Naive B cell (primary cell): Measurements from ENCODE around the gene PHACTR3. TPM values are rescaled to one million over a fixed set of nuclear protein-coding genes. Genes with fewer than 3 reads are reported as not detected.

Source experiments
- ATAC-seq, 2 donors: fragments of 150-1000 bp; cut with Tn5 transposase; 2 replicates each; pipeline ENCODE4 v1.10.0; 2021; ENCODE audit warnings: low read depth in 2 of 2, mild to moderate bottlenecking in 2 of 2, moderate library complexity in 2 of 2
- DNase-seq: peaks from one replicate; pipeline ENCODE4 v3.0.0; 2022
- H3K27ac Mint-ChIP-seq, 6 donors: one replicate each; pipeline ENCODE4 v1.8.0; 2020 to 2022; ENCODE audit warnings: mild to moderate bottlenecking in 6 of 6, mixed read lengths in 6 of 6, moderate library complexity in 5 of 6, inconsistent platforms in 2 of 6
- H3K27me3 Mint-ChIP-seq, 3 donors: one replicate each; pipeline ENCODE4 v1.8.0; 2021 to 2022; ENCODE audit warnings: mixed read lengths in 3 of 3, mild to moderate bottlenecking in 1 of 3
- H3K36me3 Mint-ChIP-seq, 2 donors: one replicate each; pipeline ENCODE4 v1.8.0; 2020 to 2022; ENCODE audit warnings: mixed read lengths in 2 of 2, inconsistent platforms in 1 of 2, mild to moderate bottlenecking in 1 of 2
- H3K4me1 Mint-ChIP-seq, 3 donors: one replicate each; pipeline ENCODE4 v1.8.0; 2020 to 2022; ENCODE audit warnings: mixed read lengths in 3 of 3, inconsistent platforms in 1 of 3, mild to moderate bottlenecking in 1 of 3, moderate library complexity in 1 of 3
- H3K4me3 Mint-ChIP-seq, 8 donors: one replicate each; pipeline ENCODE4 v1.8.0; 2020 to 2022; ENCODE audit warnings: mild to moderate bottlenecking in 8 of 8, mixed read lengths in 8 of 8, moderate library complexity in 8 of 8, inconsistent platforms in 2 of 8
- H3K9me3 Mint-ChIP-seq, 7 donors: one replicate each; pipeline ENCODE4 v1.8.0; 2020 to 2022; ENCODE audit warnings: mixed read lengths in 7 of 7, mild to moderate bottlenecking in 5 of 7, inconsistent platforms in 2 of 7, moderate library complexity in 1 of 7
- polyA plus RNA-seq, 6 donors: library from polyadenylated mRNA; unstranded; fragments of 300-500 nt; fragmentation: Illumina TruSeq; gene quantifications; one replicate each; pipeline ENCODE4 v1.2.3, GENCODE V29; 2021; ENCODE audit warnings: low read depth in 6 of 6

The PHACTR3 gene
- polyA plus RNA-seq, 6 donors from 2014 or later, result not detected

DNA sequence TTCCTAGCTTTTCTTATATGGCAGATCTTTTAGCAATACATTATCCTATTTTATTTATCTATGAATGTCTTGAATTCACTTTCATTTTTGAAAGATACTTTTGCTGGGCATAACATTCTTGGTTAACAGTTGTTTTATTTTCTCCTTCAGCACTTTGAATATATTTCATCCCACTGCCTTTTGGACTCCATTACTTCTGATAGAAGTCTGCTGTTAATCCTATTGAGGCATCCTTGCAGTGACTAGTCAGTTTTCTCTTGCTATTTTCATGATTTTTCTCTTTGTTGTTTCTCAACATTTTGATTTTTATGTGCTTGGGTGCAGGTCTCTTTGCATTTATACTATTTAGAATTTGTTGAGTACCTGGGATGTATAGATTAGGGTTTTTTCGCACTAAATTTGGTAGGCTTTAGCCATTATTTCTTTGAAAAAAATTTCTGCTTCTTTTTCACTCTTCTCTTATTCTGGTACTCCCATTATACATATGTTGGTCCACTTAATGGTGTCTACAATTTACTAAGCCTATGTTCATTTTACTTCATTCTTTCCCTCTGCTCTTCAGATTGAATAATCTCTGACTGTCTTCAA lies 53.2 kb downstream of the PHACTR3 start:
- Mint-ChIP-seq H3K4me3 (no peak overlapping the region), H3K36me3 (peaks cover 6 to 14% of the 10 kb centered on the region in 2 donors), H3K27me3 (peaks cover 8 to 17% (median 12%) of the 10 kb centered on the region in 3 donors), H3K27ac (no peak overlapping the region), H3K4me1 (no peaks in the 10 kb centered on the region), H3K9me3 (peaks cover 25 to 52% (median 30%) of the 10 kb centered on the region in 7 donors)
- ATAC-seq (no peak), DNase-seq (no peak)

DNA sequence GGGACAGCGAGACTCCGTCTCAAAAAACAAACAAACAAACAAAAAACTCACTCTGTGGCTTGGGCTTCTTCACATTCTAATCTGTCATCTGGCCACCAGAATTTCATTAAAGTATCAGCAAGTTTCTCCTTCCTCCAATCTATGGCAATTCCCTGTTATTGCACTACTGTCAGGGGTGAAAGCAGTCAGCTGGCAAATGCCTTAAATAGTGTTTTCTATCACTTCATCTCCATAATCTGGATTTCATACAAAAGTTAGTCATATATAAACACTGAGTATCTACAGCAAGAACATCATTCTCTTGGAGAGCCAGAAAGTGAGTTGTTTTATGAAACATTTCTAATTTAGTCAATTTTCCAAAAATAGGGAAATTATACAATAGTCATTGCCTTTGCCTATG lies 56.1 kb downstream of the PHACTR3 start:
- no peak for DNase-seq
- H3K27me3 Mint-ChIP-seq, result peaks cover 12 to 25% (median 24%) of the 10 kb centered on the region in 3 donors
- no peak overlapping the region for H3K4me3 Mint-ChIP-seq
- no peak overlapping the region for H3K27ac Mint-ChIP-seq
- peaks cover 25 to 44% (median 30%) of the 10 kb centered on the region in 7 donors for H3K9me3 Mint-ChIP-seq
- peaks cover 6 to 14% of the 10 kb centered on the region in 2 donors for H3K36me3 Mint-ChIP-seq
- H3K4me1 Mint-ChIP-seq, result no peaks in the 10 kb centered on the region
- ATAC-seq, result no peak

- peaks cover 6 to 14% of the 10 kb centered on the region in 2 donors for H3K36me3 Mint-ChIP-seq
- no peak for ATAC-seq
- H3K27ac Mint-ChIP-seq, result no peak overlapping the region
These were observed 56.8 kb downstream of the PHACTR3 start for GRCh38 chr20:59661153-59661552.

GRCh38 chr20:59661621-59662020 lies 57.3 kb downstream of the PHACTR3 start:
- peaks cover 20 to 36% (median 24%) of the 10 kb centered on the region in 7 donors for H3K9me3 Mint-ChIP-seq
- peaks cover 12 to 34% (median 25%) of the 10 kb centered on the region in 3 donors for H3K27me3 Mint-ChIP-seq
- H3K4me3 Mint-ChIP-seq, result no peak overlapping the region
- DNase-seq (no peak), ATAC-seq (no peak)
- H3K27ac Mint-ChIP-seq, result no peak overlapping the region
- H3K4me1 Mint-ChIP-seq, result no peaks in the 10 kb centered on the region
- peaks cover 6 to 14% of the 10 kb centered on the region in 2 donors for H3K36me3 Mint-ChIP-seq

More at GRCh38 chr20:59661153-59661552, 56.8 kb downstream of the PHACTR3 start:
- DNase-seq, result no peak
- no peaks in the 10 kb centered on the region for H3K4me1 Mint-ChIP-seq
- H3K4me3 Mint-ChIP-seq, result peak overlapping the region in 1 of 8 donors; percentile 22
- peaks cover 12 to 29% (median 25%) of the 10 kb centered on the region in 3 donors for H3K27me3 Mint-ChIP-seq
- H3K9me3 Mint-ChIP-seq, result peaks cover 21 to 41% (median 26%) of the 10 kb centered on the region in 7 donors

- H3K4me3 Mint-ChIP-seq, result no peak overlapping the region
These were observed 57.8 kb downstream of the PHACTR3 start for GRCh38 chr20:59662161-59662560.

GRCh38 chr20:59662856-59663512 lies 58.6 kb downstream of the PHACTR3 start:
- H3K27me3 Mint-ChIP-seq, result peaks cover 12 to 36% (median 25%) of the 10 kb centered on the region in 3 donors
- H3K4me1 Mint-ChIP-seq, result no peaks in the 10 kb centered on the region
- peaks cover 9 to 22% (median 13%) of the 10 kb centered on the region in 7 donors for H3K9me3 Mint-ChIP-seq
- H3K36me3 Mint-ChIP-seq, result peaks cover 0 to 12% of the 10 kb centered on the region in 2 donors
- ATAC-seq, result no peak
- no peak overlapping the region for H3K4me3 Mint-ChIP-seq
- H3K27ac Mint-ChIP-seq, result no peak overlapping the region
- no peak for DNase-seq

More at GRCh38 chr20:59662161-59662560, 57.8 kb downstream of the PHACTR3 start:
- no peaks in the 10 kb centered on the region for H3K4me1 Mint-ChIP-seq
- no peak for ATAC-seq
- H3K27me3 Mint-ChIP-seq, result peaks cover 12 to 36% (median 25%) of the 10 kb centered on the region in 3 donors
- peaks cover 6 to 14% of the 10 kb centered on the region in 2 donors for H3K36me3 Mint-ChIP-seq
- H3K9me3 Mint-ChIP-seq, result peaks cover 17 to 31% (median 21%) of the 10 kb centered on the region in 7 donors
- no peak overlapping the region for H3K27ac Mint-ChIP-seq
- DNase-seq, result no peak

DNA sequence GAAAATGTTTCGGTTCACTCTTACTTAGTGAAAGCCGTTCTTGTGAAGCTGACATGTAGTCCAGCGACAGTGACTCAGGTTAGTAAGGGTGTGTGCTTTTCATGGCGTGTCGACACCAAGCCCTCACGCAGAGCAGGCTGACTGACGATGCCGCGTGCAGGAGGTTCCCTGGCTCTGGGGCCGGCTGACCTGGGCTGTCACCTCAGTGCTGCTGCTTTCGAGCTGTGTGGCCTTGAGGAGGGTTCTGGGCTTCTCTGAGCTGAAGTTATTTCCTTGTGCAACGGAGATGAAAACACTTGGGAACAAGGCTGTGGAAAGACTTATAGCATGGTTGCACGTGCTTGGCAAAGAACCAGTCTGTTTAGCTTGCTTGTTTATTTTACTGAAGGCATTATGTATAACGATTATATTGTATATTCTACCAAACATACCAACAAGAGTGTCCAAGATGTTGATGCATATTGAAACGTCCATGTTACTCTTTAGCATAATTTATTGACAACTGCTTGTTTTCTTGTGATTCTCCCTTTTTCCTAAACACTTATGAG lies 59.2 kb downstream of the PHACTR3 start:
- Mint-ChIP-seq H3K4me3 (no peak overlapping the region), H3K36me3 (peaks cover 0 to 6% of the 10 kb centered on the region in 2 donors), H3K9me3 (peaks cover 6 to 16% (median 8%) of the 10 kb centered on the region in 7 donors), H3K27me3 (peaks cover 12 to 36% (median 25%) of the 10 kb centered on the region in 3 donors), H3K27ac (no peak overlapping the region), H3K4me1 (no peaks in the 10 kb centered on the region)
- DNase-seq (no peak), ATAC-seq (no peak)

- H3K27ac Mint-ChIP-seq, result no peak overlapping the region
- H3K36me3 Mint-ChIP-seq, result no peaks in the 10 kb centered on the region
- peaks cover 0 to 10% (median 3%) of the 10 kb centered on the region in 7 donors for H3K9me3 Mint-ChIP-seq
- H3K27me3 Mint-ChIP-seq, result peaks cover 12 to 36% (median 25%) of the 10 kb centered on the region in 3 donors
- H3K4me3 Mint-ChIP-seq, result no peak overlapping the region
- ATAC-seq (no peak), DNase-seq (no peak)
- no peaks in the 10 kb centered on the region for H3K4me1 Mint-ChIP-seq
These were observed 60.1 kb downstream of the PHACTR3 start for GRCh38 chr20:59664421-59664941.

DNA sequence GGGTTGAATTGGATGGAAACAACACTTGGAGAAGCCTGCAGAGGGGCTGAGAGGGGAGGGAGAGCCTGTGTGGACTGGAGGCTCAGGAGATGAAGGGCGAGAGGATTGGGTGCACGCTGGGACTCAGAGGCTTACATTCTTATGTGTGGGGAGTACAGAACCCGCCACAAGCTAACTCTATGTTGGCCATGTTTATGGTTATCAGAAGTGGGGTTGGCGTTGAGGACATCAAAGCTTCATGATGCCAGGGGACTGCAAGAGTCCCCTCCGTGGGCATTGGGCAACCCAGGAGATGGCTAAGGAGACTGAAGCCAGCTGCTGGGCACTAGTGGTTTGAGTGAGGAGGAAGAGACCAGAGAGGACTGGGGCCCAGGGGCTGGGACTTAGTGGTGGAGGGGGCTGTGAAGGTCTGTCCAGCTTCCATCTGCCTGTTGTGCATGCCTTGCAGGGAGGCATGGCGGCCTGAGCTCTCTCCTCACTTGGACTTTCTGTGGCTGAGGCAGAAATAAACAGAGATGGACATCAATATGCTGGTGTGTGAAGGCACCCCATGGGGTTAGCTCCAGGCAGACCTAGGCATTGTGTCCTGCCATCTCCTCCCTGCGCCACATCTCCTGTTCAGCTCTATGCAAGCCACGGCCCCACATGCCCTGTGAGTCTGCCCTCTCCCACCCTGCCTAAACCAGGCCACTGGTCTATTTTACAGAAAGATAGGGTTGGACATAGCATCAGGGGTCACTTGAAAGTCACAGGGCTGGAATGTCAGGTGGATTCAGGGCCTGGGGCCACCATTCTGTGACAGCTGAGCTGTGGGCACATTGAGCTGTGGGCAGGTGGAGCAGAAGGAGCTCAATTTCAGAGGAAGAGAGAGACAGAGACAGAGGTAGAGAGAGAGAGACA lies 61.6 kb downstream of the PHACTR3 start:
- no peak for ATAC-seq
- H3K4me1 Mint-ChIP-seq, result no peaks in the 10 kb centered on the region
- H3K4me3 Mint-ChIP-seq, result no peak overlapping the region
- peaks cover 6 to 40% (median 20%) of the 10 kb centered on the region in 3 donors for H3K27me3 Mint-ChIP-seq
- H3K27ac Mint-ChIP-seq, result no peak overlapping the region
- H3K9me3 Mint-ChIP-seq, result peaks cover 0 to 7% (median 1%) of the 10 kb centered on the region in 7 donors
- no peak for DNase-seq
- no peaks in the 10 kb centered on the region for H3K36me3 Mint-ChIP-seq

DNA sequence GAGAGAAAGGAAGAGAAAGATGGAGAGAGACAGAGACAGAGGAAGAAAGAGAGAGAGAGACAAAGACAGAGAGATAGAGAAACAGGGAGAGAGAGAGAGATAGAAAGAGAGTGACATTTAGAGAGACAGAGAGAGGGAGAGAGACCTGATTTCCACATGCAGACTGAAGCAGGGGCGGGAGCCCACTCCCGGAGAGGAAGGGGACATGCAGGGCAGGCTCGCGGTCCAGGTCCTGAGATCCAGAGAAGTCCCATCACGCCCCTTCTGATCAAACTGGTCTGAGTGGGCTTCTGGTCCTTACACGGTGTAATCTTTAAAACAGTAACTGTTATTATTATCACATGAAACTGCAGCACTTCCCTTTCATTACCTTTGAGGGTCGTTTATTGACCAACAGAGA lies 62.2 kb downstream of the PHACTR3 start:
- Mint-ChIP-seq H3K4me3 (peak overlapping the region in 1 of 8 donors; percentile 29), H3K9me3 (peaks cover 0 to 7% (median 0%) of the 10 kb centered on the region in 7 donors), H3K36me3 (no peaks in the 10 kb centered on the region), H3K27ac (no peak overlapping the region), H3K27me3 (peaks cover 6 to 44% (median 16%) of the 10 kb centered on the region in 3 donors), H3K4me1 (no peaks in the 10 kb centered on the region)
- ATAC-seq (no peak), DNase-seq (no peak)

DNA sequence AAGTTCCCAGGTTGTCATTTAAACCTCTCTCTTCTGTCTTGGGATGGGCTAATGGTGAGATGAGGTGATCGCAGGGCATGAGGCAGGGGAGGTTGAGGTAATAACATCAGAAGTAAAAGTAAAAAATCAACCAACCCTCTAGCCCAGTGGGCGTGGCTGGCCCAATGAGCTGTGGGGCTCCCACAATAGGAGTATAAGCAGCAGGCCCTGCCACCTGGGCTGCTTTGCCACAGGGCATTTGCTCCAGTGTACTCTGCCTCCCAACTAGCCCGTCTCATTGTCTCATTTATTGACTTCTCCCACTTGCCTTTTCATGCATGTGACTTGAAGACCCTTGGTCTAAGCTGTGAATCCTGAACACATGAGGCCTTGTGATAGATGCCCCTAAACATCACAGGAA lies 62.8 kb downstream of the PHACTR3 start:
- no peaks in the 10 kb centered on the region for H3K36me3 Mint-ChIP-seq
- peaks cover 4 to 40% (median 13%) of the 10 kb centered on the region in 3 donors for H3K27me3 Mint-ChIP-seq
- H3K27ac Mint-ChIP-seq, result no peak overlapping the region
- H3K4me1 Mint-ChIP-seq, result no peaks in the 10 kb centered on the region
- DNase-seq, result no peak
- H3K9me3 Mint-ChIP-seq, result peaks cover 0 to 7% (median 0%) of the 10 kb centered on the region in 7 donors
- no peak for ATAC-seq
- H3K4me3 Mint-ChIP-seq, result no peak overlapping the region

DNA sequence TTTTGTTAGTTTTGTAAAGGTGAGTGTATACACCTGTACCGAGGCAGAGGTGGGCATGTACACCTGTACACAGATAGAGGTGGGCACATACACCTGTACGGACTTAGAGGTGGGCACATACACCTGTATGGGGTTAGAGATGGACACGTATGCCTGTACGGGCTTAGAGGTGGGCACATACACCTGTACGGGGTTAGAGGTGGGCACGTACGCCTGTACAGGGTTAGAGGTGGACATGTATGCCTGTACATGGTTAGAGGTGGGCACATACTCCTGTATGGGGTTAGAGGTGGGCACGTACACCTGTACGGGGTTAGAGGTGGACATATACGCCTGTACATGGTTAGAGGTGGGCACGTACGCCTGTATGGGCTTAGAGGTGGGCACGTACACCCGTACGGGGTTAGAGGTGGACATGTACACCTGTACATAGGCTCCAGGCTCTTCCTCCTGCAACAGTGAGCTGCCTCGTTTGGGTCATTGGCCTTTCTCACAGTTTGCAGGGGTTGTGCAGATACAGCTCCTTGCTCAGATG lies 63.7 kb downstream of the PHACTR3 start:
- H3K36me3 Mint-ChIP-seq, result no peaks in the 10 kb centered on the region
- H3K4me1 Mint-ChIP-seq, result no peaks in the 10 kb centered on the region
- H3K9me3 Mint-ChIP-seq, result peaks cover 0 to 7% (median 0%) of the 10 kb centered on the region in 7 donors
- ATAC-seq (no peak), DNase-seq (no peak)
- H3K4me3 Mint-ChIP-seq, result no peak overlapping the region
- H3K27me3 Mint-ChIP-seq, result peaks cover 0 to 39% (median 7%) of the 10 kb centered on the region in 3 donors
- no peak overlapping the region for H3K27ac Mint-ChIP-seq
